Measurements from ENCODE around the gene SH3D19. TPM values are rescaled to one million over a fixed set of nuclear protein-coding genes. Genes with fewer than 3 reads are reported as not detected.

SH3D19 gene
- total RNA-seq, 2 experiments from 2014 or later: not detected

DNA sequence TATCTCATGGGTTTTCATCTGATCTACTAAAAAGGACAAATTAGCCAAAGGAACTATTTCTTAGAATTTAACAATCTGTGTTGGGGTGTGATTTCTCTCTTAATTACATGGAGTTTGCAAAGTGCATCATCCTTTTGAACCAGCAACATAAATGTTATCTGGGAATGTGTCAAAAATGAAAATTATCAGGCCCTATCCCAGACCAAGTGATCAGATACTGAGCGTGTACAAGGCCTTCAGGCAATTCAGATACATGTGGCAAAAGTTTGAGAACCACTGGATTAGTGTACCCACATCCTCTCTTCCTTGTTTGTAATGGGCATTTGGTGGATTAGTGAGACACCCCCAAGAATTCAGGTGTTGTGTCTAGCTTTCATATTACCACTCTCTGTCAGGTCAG is 3.8 kb downstream of the SH3D19 start:
- CTCF ChIA-PET (ENCODE audit: unreplicated experiment): no interaction called here
- no TSS peak for BruUV-seq (replicated peaks)
- no peaks in the 10 kb centered on the region for H3K9me2 ChIP-seq (ENCODE audit: insufficient read depth, low read length)
- DNase-seq (ENCODE audit: low spot score): no peak
- intact Hi-C loops (cut with micrococcal nuclease; ENCODE audit: unreplicated experiment): no loop called here
- POLR2A ChIA-PET: no interaction called here
- TF ChIP-seq, protein P1, sequence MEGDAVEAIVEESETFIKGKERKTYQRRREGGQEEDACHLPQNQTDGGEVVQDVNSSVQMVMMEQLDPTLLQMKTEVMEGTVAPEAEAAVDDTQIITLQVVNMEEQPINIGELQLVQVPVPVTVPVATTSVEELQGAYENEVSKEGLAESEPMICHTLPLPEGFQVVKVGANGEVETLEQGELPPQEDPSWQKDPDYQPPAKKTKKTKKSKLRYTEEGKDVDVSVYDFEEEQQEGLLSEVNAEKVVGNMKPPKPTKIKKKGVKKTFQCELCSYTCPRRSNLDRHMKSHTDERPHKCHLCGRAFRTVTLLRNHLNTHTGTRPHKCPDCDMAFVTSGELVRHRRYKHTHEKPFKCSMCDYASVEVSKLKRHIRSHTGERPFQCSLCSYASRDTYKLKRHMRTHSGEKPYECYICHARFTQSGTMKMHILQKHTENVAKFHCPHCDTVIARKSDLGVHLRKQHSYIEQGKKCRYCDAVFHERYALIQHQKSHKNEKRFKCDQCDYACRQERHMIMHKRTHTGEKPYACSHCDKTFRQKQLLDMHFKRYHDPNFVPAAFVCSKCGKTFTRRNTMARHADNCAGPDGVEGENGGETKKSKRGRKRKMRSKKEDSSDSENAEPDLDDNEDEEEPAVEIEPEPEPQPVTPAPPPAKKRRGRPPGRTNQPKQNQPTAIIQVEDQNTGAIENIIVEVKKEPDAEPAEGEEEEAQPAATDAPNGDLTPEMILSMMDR (conservative IDR thresholded peaks at IDR 0.05; ENCODE audit: low read length): no peak
- TF ChIP-seq EZH2phosphoT487 (IDR thresholded peaks at IDR 0.05; ENCODE audit: borderline replicate concordance, low read depth, low read length): no peak
- H3K36me3 ChIP-seq (ENCODE audit: insufficient read depth, low read length): no peaks in the 10 kb centered on the region
- no peaks in the 10 kb centered on the region for H3K4me1 ChIP-seq (ENCODE audit: insufficient read depth, low read length, poor library complexity, severe bottlenecking)
- H2AFZ ChIP-seq (ENCODE audit: low read length): no peak overlapping the region
- H4K20me1 ChIP-seq (ENCODE audit: insufficient read depth, low read length): no peaks in the 10 kb centered on the region
- no peaks in the 10 kb centered on the region for H3K79me2 ChIP-seq (ENCODE audit: insufficient read depth, low read depth, low read length)
- H3K4me2 ChIP-seq (ENCODE audit: low read length): no peak overlapping the region
- no peak overlapping the region for H3K4me3 ChIP-seq (ENCODE audit: low read depth, low read length, poor library complexity, severe bottlenecking)
- no peak overlapping the region for H3K27ac ChIP-seq (ENCODE audit: low read depth, low read length, poor library complexity, severe bottlenecking)
- no peaks in the 10 kb centered on the region for H3K9me3 ChIP-seq (ENCODE audit: low read length)

DNA sequence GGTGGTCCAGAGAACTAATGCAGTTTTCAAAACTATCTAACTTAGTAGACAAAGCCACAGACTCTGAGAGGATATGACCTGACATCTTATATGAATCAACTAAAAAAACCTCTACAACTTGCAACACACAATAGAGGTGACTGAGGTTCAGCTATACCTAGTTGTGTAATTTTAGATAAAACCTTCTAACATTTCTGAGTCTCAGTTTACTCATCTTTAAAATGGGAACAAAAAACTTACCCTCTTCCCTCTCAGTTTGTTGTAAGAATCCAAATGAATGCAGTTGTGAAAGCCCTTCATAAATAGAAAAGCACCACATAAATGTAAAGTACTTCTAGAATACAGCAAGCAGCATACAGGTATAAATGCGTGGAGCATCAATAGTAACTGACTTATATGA is 5.9 kb downstream of the SH3D19 start:
- H3K36me3 ChIP-seq (ENCODE audit: insufficient read depth, low read length): no peaks in the 10 kb centered on the region
- H3K9me3 ChIP-seq (ENCODE audit: low read length): no peaks in the 10 kb centered on the region
- BruUV-seq (replicated peaks): no TSS peak
- intact Hi-C loops (cut with micrococcal nuclease; ENCODE audit: unreplicated experiment): no loop called here
- POLR2A ChIA-PET: interaction anchor here (0.6 kb wide), 1 partner anchor 288 kb away, joined by 3 read pairs; no protein-coding TSS in a partner anchor
- H3K4me3 ChIP-seq (ENCODE audit: low read depth, low read length, poor library complexity, severe bottlenecking): no peak overlapping the region
- H3K4me1 ChIP-seq (ENCODE audit: insufficient read depth, low read length, poor library complexity, severe bottlenecking): no peaks in the 10 kb centered on the region
- no peak overlapping the region for H3K27ac ChIP-seq (ENCODE audit: low read depth, low read length, poor library complexity, severe bottlenecking)
- no peak for TF ChIP-seq EZH2phosphoT487 (IDR thresholded peaks at IDR 0.05; ENCODE audit: borderline replicate concordance, low read depth, low read length)
- TF ChIP-seq, protein P1 (conservative IDR thresholded peaks at IDR 0.05; ENCODE audit: low read length): no peak
- DNase-seq (ENCODE audit: low spot score): no peak
- no peak overlapping the region for H2AFZ ChIP-seq (ENCODE audit: low read length)
- CTCF ChIA-PET (ENCODE audit: unreplicated experiment): no interaction called here
- H3K9me2 ChIP-seq (ENCODE audit: insufficient read depth, low read length): no peaks in the 10 kb centered on the region
- no peaks in the 10 kb centered on the region for H3K79me2 ChIP-seq (ENCODE audit: insufficient read depth, low read depth, low read length)
- no peak overlapping the region for H3K4me2 ChIP-seq (ENCODE audit: low read length)
- H4K20me1 ChIP-seq (ENCODE audit: insufficient read depth, low read length): no peaks in the 10 kb centered on the region

DNA sequence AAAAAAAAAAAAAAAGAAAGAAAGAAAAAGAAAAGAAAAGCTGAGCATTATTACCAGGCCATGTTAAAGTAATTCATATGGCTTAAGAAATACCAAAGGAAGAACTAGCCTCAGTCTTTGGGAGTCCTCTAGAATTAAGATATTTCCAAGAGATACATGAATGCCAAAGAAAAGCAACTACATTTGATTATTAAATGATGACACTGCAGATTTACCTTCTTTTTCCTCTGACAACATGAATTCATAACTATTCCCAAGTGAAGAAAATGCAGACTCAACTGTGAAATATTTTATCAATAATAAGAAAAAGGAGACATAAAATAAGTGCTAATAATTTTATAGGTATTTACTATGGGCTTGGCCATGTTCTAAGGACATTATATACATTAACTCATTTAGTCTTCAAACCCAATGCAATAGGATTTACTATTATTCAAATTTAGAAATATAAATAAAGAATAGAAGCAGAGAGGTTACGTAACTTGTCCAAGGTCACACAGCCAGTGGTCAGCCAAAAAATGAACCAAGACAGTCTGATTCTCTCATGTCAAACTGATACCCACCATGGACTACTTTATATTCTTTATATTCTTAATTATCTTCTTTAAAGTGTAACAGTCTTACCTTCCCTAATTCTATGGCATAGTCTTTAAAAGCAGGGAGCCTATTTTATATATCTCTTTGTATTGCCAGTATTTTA is 6.9 kb downstream of the SH3D19 start:
- H3K27ac ChIP-seq (ENCODE audit: low read depth, low read length, poor library complexity, severe bottlenecking): no peak overlapping the region
- DNase-seq (ENCODE audit: low spot score): no peak
- H2AFZ ChIP-seq (ENCODE audit: low read length): no peak overlapping the region
- no TSS peak for BruUV-seq (replicated peaks)
- H4K20me1 ChIP-seq (ENCODE audit: insufficient read depth, low read length): no peaks in the 10 kb centered on the region
- no peak overlapping the region for H3K4me2 ChIP-seq (ENCODE audit: low read length)
- intact Hi-C loops (cut with micrococcal nuclease; ENCODE audit: unreplicated experiment): no loop called here
- H3K9me3 ChIP-seq (ENCODE audit: low read length): no peaks in the 10 kb centered on the region
- no peak overlapping the region for H3K4me3 ChIP-seq (ENCODE audit: low read depth, low read length, poor library complexity, severe bottlenecking)
- H3K79me2 ChIP-seq (ENCODE audit: insufficient read depth, low read depth, low read length): no peaks in the 10 kb centered on the region
- no peaks in the 10 kb centered on the region for H3K4me1 ChIP-seq (ENCODE audit: insufficient read depth, low read length, poor library complexity, severe bottlenecking)
- no peaks in the 10 kb centered on the region for H3K9me2 ChIP-seq (ENCODE audit: insufficient read depth, low read length)
- H3K36me3 ChIP-seq (ENCODE audit: insufficient read depth, low read length): no peaks in the 10 kb centered on the region
- ChIA-PET CTCF (ENCODE audit: unreplicated experiment) (no interaction called here), POLR2A (interaction anchor here (0.6 kb wide), 3 partner anchors 289 to 819 kb away, joined by 3 to 4 read pairs (median 3); no protein-coding TSS in a partner anchor)
- no peak for TF ChIP-seq EZH2phosphoT487 (IDR thresholded peaks at IDR 0.05; ENCODE audit: borderline replicate concordance, low read depth, low read length)
- TF ChIP-seq, protein P1 (conservative IDR thresholded peaks at IDR 0.05; ENCODE audit: low read length): no peak

Data from OCI-LY7 (cell line).